ENCODE data around the gene GJC1. TPM values are rescaled to one million over a fixed set of nuclear protein-coding genes. Genes with fewer than 3 reads are reported as not detected.

The GJC1 gene
- total RNA-seq, 1 experiment from 2014 or later: 119 TPM

DNA sequence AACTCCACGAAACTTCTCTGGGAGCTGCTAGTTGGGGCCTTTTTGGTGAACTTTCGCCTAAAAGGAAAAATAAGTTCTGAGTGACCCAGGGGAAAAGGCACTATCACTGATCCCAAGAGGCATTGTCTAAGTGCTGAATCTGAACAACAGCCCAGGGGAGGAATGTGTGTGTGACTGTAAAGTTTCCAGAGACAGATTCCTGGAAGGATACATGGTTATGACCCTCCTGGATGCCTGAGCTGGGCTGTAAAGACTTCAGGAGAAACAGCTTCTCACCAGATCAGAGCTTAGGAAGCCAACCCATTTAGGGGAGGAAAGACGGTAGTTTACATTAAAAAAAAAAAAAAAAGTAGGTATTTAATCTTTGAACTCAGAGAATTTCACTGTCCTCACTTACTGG is 37.8 kb upstream of the GJC1 start:
- no peaks in the 10 kb centered on the region for H3K4me1 ChIP-seq (ENCODE audit: insufficient read depth, low read length)
- no peak overlapping the region for H3K4ac ChIP-seq (ENCODE audit: low read depth, low read length)
- no CpG with 5 or more reads among the region's 3 CpGs for WGBS (ENCODE audit: extremely low coverage, insufficient read length, low lambda C conversion rate)
- H3K9me3 Mint-ChIP-seq: no peaks in the 10 kb centered on the region
- H3K4me1 Mint-ChIP-seq: no peaks in the 10 kb centered on the region
- no peak overlapping the region for H2BK12ac ChIP-seq (ENCODE audit: insufficient read length, low read depth, low read length)
- H3K27me3 Mint-ChIP-seq (ENCODE audit: low read depth): no peaks in the 10 kb centered on the region
- no peak overlapping the region for H3K18ac ChIP-seq (ENCODE audit: insufficient read length, low read depth, low read length)
- H2BK15ac ChIP-seq (ENCODE audit: low read depth, low read length): no peak overlapping the region
- no peak overlapping the region for H2AK5ac ChIP-seq (ENCODE audit: insufficient read length, low read length)
- no peaks in the 10 kb centered on the region for H3K79me2 ChIP-seq (ENCODE audit: insufficient read depth, low read length)
- H3K4me3 Mint-ChIP-seq: no peak overlapping the region
- no peak overlapping the region for H3T11ph ChIP-seq (ENCODE audit: low read length)
- H4K5ac ChIP-seq (ENCODE audit: insufficient read length, low read depth, low read length): no peak overlapping the region
- no peaks in the 10 kb centered on the region for H3K27me3 ChIP-seq (ENCODE audit: insufficient read depth, low read length)
- no peaks in the 10 kb centered on the region for H3K79me1 ChIP-seq (ENCODE audit: insufficient read depth, low read depth, low read length, poor library complexity, severe bottlenecking)
- no peaks in the 10 kb centered on the region for H3K23me2 ChIP-seq (ENCODE audit: insufficient read length, low read depth, low read length, poor library complexity, severe bottlenecking)
- H3K36me3 Mint-ChIP-seq (ENCODE audit: insufficient read depth in 1 of 3, low read depth in 3 of 3): peaks cover 40 to 88% (median 65%) of the 10 kb centered on the region in 3 experiments; a peak in 6 of 7 replicates
- no peak overlapping the region for H2BK20ac ChIP-seq (ENCODE audit: low read depth, low read length, poor library complexity, severe bottlenecking)
- no peak overlapping the region for H2AFZ ChIP-seq (ENCODE audit: low read length)
- H4K20me1 ChIP-seq (ENCODE audit: control insufficient read depth, insufficient read depth, insufficient read length): no peaks in the 10 kb centered on the region
- TF ChIP-seq, protein P1, sequence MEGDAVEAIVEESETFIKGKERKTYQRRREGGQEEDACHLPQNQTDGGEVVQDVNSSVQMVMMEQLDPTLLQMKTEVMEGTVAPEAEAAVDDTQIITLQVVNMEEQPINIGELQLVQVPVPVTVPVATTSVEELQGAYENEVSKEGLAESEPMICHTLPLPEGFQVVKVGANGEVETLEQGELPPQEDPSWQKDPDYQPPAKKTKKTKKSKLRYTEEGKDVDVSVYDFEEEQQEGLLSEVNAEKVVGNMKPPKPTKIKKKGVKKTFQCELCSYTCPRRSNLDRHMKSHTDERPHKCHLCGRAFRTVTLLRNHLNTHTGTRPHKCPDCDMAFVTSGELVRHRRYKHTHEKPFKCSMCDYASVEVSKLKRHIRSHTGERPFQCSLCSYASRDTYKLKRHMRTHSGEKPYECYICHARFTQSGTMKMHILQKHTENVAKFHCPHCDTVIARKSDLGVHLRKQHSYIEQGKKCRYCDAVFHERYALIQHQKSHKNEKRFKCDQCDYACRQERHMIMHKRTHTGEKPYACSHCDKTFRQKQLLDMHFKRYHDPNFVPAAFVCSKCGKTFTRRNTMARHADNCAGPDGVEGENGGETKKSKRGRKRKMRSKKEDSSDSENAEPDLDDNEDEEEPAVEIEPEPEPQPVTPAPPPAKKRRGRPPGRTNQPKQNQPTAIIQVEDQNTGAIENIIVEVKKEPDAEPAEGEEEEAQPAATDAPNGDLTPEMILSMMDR (conservative IDR thresholded peaks at IDR 0.05): no peak
- H3K14ac ChIP-seq (ENCODE audit: insufficient read depth, low read length): no peak overlapping the region
- DNase-seq: no peak
- H4K91ac ChIP-seq (ENCODE audit: insufficient read length, low read depth, low read length): no peak overlapping the region
- H3K23ac ChIP-seq (ENCODE audit: insufficient read length, low read depth, low read length): no peak overlapping the region
- H4K8ac ChIP-seq (replicated peaks; ENCODE audit: insufficient read length, low read depth, low read length): no peak overlapping the region
- no peak overlapping the region for H3K4me2 ChIP-seq (ENCODE audit: insufficient read depth, insufficient read length, low read length)
- no peaks in the 10 kb centered on the region for H3K9me3 ChIP-seq (ENCODE audit: control insufficient read depth, low read depth, low read length)
- no peak overlapping the region for H2BK120ac ChIP-seq (ENCODE audit: low read depth, low read length, poor library complexity, severe bottlenecking)
- H3K9ac ChIP-seq (ENCODE audit: extremely low read depth, insufficient read length, low read length): no peak overlapping the region
- no peak overlapping the region for H3K27ac ChIP-seq (ENCODE audit: insufficient read length, low read depth, low read length)
- H3K27ac Mint-ChIP-seq: no peak overlapping the region
- H3K56ac ChIP-seq (ENCODE audit: insufficient read length, low read depth, low read length): no peak overlapping the region
- H2BK5ac ChIP-seq (ENCODE audit: insufficient read length, low read length): no peak overlapping the region
